ENCODE measurements around the gene CORO6. TPM values are rescaled to one million over a fixed set of nuclear protein-coding genes. Genes with fewer than 3 reads are reported as not detected.

Gene CORO6
- total and polyA plus RNA-seq, 2 of the 13 experiments (the other 11 are each of a cell fraction or from before 2014, with no cell fraction given), result 0.42 to 0.82 TPM

DNA sequence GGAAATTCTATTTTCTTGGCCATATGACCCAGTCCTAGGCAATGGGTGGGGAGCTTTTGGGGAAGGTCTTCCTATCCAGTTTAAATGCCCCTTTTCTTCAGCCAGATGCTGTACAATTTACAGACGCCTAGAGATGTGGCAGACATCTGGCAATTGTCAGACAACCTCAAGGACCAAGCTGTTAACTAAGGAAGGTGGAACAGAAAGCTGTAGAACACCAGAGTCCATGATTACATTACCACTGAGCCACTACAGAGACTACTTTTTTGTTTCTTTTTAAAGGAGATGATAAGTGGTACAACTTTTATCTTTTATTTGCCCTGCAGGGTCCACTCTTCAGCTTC, 21.1 kb upstream of the CORO6 start:
- H4K20me1 ChIP-seq (ENCODE audit: insufficient read depth, low read length), result no peaks in the 10 kb centered on the region
- in situ Hi-C loops (cut with HindIII; ENCODE audit: extremely low pct_ligation_motif_present, low pct_unique_long_range_greater_than_20kb), result no loop called here
- H3K4me2 ChIP-seq (ENCODE audit: low read depth, low read length), result no peak overlapping the region
- TF ChIP-seq SNAPC2 (CRISPR knock-in tag; IDR thresholded peaks at IDR 0.05) (no peak), SALL2 (CRISPR knock-in tag; IDR thresholded peaks at IDR 0.05) (no peak), HNF1A (IDR thresholded peaks at IDR 0.05; ENCODE audit: low read depth) (no peak), HNF1A (CRISPR knock-in tag; IDR thresholded peaks at IDR 0.05; ENCODE audit: borderline replicate concordance) (no peak), ARID5B (CRISPR knock-in tag; IDR thresholded peaks at IDR 0.05) (no peak), ZBTB1 (CRISPR knock-in tag; IDR thresholded peaks at IDR 0.05; ENCODE audit: borderline replicate concordance) (no peak), TBX2 (CRISPR knock-in tag; IDR thresholded peaks at IDR 0.05; ENCODE audit: borderline replicate concordance) (no peak), FOXK2 (IDR thresholded peaks at IDR 0.05) (no peak), FOXK1 (CRISPR knock-in tag; IDR thresholded peaks at IDR 0.05; ENCODE audit: borderline replicate concordance, low read depth) (no peak), ZNF768 (CRISPR knock-in tag; IDR thresholded peaks at IDR 0.05) (no peak), WIZ (CRISPR knock-in tag; IDR thresholded peaks at IDR 0.05) (no peak), ZGPAT (CRISPR knock-in tag; IDR thresholded peaks at IDR 0.05) (no peak)
- TF ChIP-seq, protein P1, sequence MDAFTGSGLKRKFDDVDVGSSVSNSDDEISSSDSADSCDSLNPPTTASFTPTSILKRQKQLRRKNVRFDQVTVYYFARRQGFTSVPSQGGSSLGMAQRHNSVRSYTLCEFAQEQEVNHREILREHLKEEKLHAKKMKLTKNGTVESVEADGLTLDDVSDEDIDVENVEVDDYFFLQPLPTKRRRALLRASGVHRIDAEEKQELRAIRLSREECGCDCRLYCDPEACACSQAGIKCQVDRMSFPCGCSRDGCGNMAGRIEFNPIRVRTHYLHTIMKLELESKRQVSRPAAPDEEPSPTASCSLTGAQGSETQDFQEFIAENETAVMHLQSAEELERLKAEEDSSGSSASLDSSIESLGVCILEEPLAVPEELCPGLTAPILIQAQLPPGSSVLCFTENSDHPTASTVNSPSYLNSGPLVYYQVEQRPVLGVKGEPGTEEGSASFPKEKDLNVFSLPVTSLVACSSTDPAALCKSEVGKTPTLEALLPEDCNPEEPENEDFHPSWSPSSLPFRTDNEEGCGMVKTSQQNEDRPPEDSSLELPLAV (CRISPR knock-in tag; conservative IDR thresholded peaks at IDR 0.05; ENCODE audit: low read depth), result no peak
- POLR2A ChIA-PET, result no interaction called here
- DNase-seq (ENCODE audit: low spot score) (no peak), ATAC-seq (no peak), FAIRE-seq (no peak)
- CTCF ChIA-PET (ENCODE audit: low intra/inter-chr PET ratio, low total read pairs), result no interaction called here
- no peak overlapping the region for H3K4me3 ChIP-seq (replicated peaks in 1 of 3; ENCODE audit: insufficient read depth in 1 of 3, low read depth in 2 of 3, low read length in 3 of 3)
- H3K27ac ChIP-seq (ENCODE audit: extremely low read length, insufficient read depth, low read length), result peak overlapping the region; percentile 27
- H3K36me3 ChIP-seq (replicated peaks in 1 of 2; ENCODE audit: control insufficient read depth in 1 of 2, insufficient read depth in 2 of 2, low read length in 2 of 2), result no peaks in the 10 kb centered on the region
- 100% methylated on average over 1 of the region's 1 CpG for WGBS (ENCODE audit: low lambda C conversion rate)
- no peak overlapping the region for H3K9ac ChIP-seq (ENCODE audit: insufficient read depth, low read depth, low read length)
- no peak overlapping the region for H2AFZ ChIP-seq (ENCODE audit: low read length)
- H3K79me2 ChIP-seq (ENCODE audit: insufficient read depth, low read length), result no peaks in the 10 kb centered on the region
- BruUV-seq (replicated peaks), result no TSS peak
- intact Hi-C loops (cut with micrococcal nuclease; ENCODE audit: unreplicated experiment), result no loop called here
- H3K27me3 ChIP-seq (ENCODE audit: control insufficient read depth in 1 of 2, insufficient read depth in 2 of 2, low read length in 2 of 2), result no peaks in the 10 kb centered on the region
- peaks cover 21% of the 10 kb centered on the region for H3K4me1 ChIP-seq (ENCODE audit: insufficient read depth, low read length)
- H3K9me3 ChIP-seq (ENCODE audit: low read length), result no peaks in the 10 kb centered on the region
